K562 (cell line): Measurements from ENCODE around the gene SLC9A2. TPM values are rescaled to one million over a fixed set of nuclear protein-coding genes. Genes with fewer than 3 reads are reported as not detected.

ENCODE experiments used
- ATAC-seq: fragments of 200-7000 bp; cut with Tn5 transposase; 3 replicates; pipeline ENCODE4 v1.9.1; 2020; ENCODE audit warnings: moderate library complexity
- BruUV-seq: library from RNA; stranded (reverse); fragments of 400-500 nt; replicated peaks from 2 replicates; lab custom pipeline; 2021; lab: Mats Ljungman, UMichigan
- CTCF ChIA-PET: fragments of 300-600 bp; formaldehyde crosslinking; extraction: SDS; loops from one replicate; lab custom pipeline; 2021; ENCODE audit warnings: low intra/inter-chr PET ratio; lab: Yijun Ruan, JAX
- POLR2A ChIA-PET: fragments of 300-600, 350-650 bp; sonication (Branson Sonifier 250); formaldehyde crosslinking; extraction: SDS; loops from one replicate; lab custom pipeline; 2021; ENCODE audit warnings: antibody characterized with exemption, inconsistent platforms; lab: Yijun Ruan, JAX
- DNase-seq, 4 experiments: peaks; one replicate each; pipeline versions ENCODE4 v3.0.0 to v3.0.0-alpha.2; 2011 to 2018; ENCODE audit warnings: low spot score in 3 of 4, mixed read lengths in 3 of 4; ENCODE audit errors: extremely low read depth in 1 of 4
- FAIRE-seq: peaks from 2 replicates; lab custom pipeline; 2011; peaks lifted over from hg19 to GRCh38; lab: Jason Lieb, UNC
- H2AFZ ChIP-seq: 2 replicates; pipeline ENCODE4 v1.6.0; 2011; ENCODE audit warnings: low read depth, low read length, control low read depth, inconsistent platforms
- H3K27ac ChIP-seq: fragments of 200-600 bp; 3 replicates; pipeline ENCODE4 v1.8.0; 2011; ENCODE audit warnings: low read depth, mild to moderate bottlenecking, control low read depth, inconsistent platforms, low read length, moderate library complexity, mixed read lengths; ENCODE audit errors: extremely low read depth
- H3K27me3 ChIP-seq, 2 experiments: fragments of 300-600 bp in 1 of 2; 2 replicates in 1 of 2; 3 replicates in 1 of 2; pipeline versions ENCODE4 v1.6.0 to v1.8.0; 2011; ENCODE audit warnings: inconsistent platforms in 2 of 2, low read length in 2 of 2, mild to moderate bottlenecking in 1 of 2, mixed read lengths in 1 of 2, moderate library complexity in 1 of 2; ENCODE audit not compliant: control insufficient read depth in 2 of 2, insufficient read depth in 2 of 2
- H3K36me3 ChIP-seq: fragments of 300-600 bp; 3 replicates; pipeline ENCODE4 v1.8.0; 2011; ENCODE audit warnings: mild to moderate bottlenecking, low read length, inconsistent platforms; ENCODE audit not compliant: control insufficient read depth, insufficient read depth
- H3K4me1 ChIP-seq, 2 experiments: fragments of 200-600 bp in 1 of 2; replicated peaks in 1 of 2; 2 replicates in 1 of 2; 3 replicates in 1 of 2; pipeline versions ENCODE4 v1.5.1 to v1.8.0; 2011; ENCODE audit warnings: inconsistent platforms in 2 of 2, low read length in 2 of 2, mild to moderate bottlenecking in 1 of 2, mixed read lengths in 1 of 2, moderate library complexity in 1 of 2; ENCODE audit not compliant: control insufficient read depth in 2 of 2, insufficient read depth in 2 of 2
- H3K4me2 ChIP-seq: 2 replicates; pipeline ENCODE4 v1.6.1; 2011; ENCODE audit warnings: low read length, control low read depth, inconsistent platforms, mixed read lengths; ENCODE audit not compliant: insufficient read depth
- H3K4me3 ChIP-seq: fragments of 200-600 bp; sonication (generic), shearing (Covaris generic); 2 replicates; pipeline ENCODE4 v1.5.1; 2016; ENCODE audit warnings: control low read depth, inconsistent platforms
- H3K79me2 ChIP-seq: fragments of 200-600 bp; 3 replicates; pipeline ENCODE4 v1.8.0; 2011; ENCODE audit warnings: low read length, inconsistent platforms; ENCODE audit not compliant: control insufficient read depth, insufficient read depth
- H3K9ac ChIP-seq, 2 experiments: 2 replicates each; pipeline versions ENCODE4 v1.6.0 to v1.6.1; 2011; ENCODE audit warnings: low read depth in 2 of 2, low read length in 2 of 2, control low read depth in 1 of 2, inconsistent platforms in 1 of 2, mild to moderate bottlenecking in 1 of 2, mixed read lengths in 1 of 2; ENCODE audit not compliant: insufficient read depth in 1 of 2
- H3K9me1 ChIP-seq: one replicate; pipeline ENCODE4 v1.6.0; 2011; ENCODE audit warnings: inconsistent platforms, mild to moderate bottlenecking, low read length, moderate library complexity; ENCODE audit not compliant: control insufficient read depth, insufficient read depth
- H3K9me3 ChIP-seq: replicated peaks from 2 replicates; pipeline ENCODE4 v1.5.1; 2011; ENCODE audit warnings: low read depth, low read length, inconsistent platforms; ENCODE audit not compliant: control insufficient read depth, insufficient read depth
- H4K20me1 ChIP-seq: replicated peaks from 2 replicates; pipeline ENCODE4 v1.6.1; 2011; ENCODE audit warnings: low read length, inconsistent platforms, mixed read lengths; ENCODE audit not compliant: control insufficient read depth, insufficient read depth
- ARID1B ChIP-seq: fragments of 450-650 bp; IDR thresholded peaks from 2 replicates; pipeline ENCODE4 v1.6.1; 2016; ENCODE audit warnings: antibody characterized with exemption, mild to moderate bottlenecking, inconsistent platforms
- CBFA2T3 ChIP-seq: fragments of 450-650 bp; IDR thresholded peaks from 2 replicates; pipeline ENCODE4 v1.6.1; 2017
- CEBPB ChIP-seq: fragments of 450-650 bp; IDR thresholded peaks from 2 replicates; pipeline ENCODE4 v1.6.1; 2016; ENCODE audit warnings: missing genetic modification characterization, missing compliant biosample characterization
- CEBPG ChIP-seq, 3 experiments: fragments of 200-800 bp in 1 of 3; sonication (Bioruptor generic) in 1 of 3; sonication (generic) in 1 of 3; formaldehyde crosslinking in 1 of 3; IDR thresholded peaks in 2 of 3; conservative IDR thresholded peaks in 1 of 3; 2 replicates each; pipeline versions ENCODE4 v1.6.1 to v1.8.0; 2016 to 2022; ENCODE audit warnings: missing compliant biosample characterization in 2 of 3, missing genetic modification characterization in 2 of 3, mild to moderate bottlenecking in 1 of 3, missing genetic modification reagents in 1 of 3
- COPS2 ChIP-seq: fragments of 450-650 bp; conservative IDR thresholded peaks from 2 replicates; pipeline ENCODE4 v1.6.1; 2016; ENCODE audit warnings: mild to moderate bottlenecking, moderate library complexity
- CTBP1 ChIP-seq: fragments of 450-650 bp; IDR thresholded peaks from 2 replicates; pipeline ENCODE4 v1.6.1; 2016; ENCODE audit warnings: borderline replicate concordance
- EP400 ChIP-seq: fragments of 450-650 bp; IDR thresholded peaks from 2 replicates; pipeline ENCODE4 v1.6.1; 2017; ENCODE audit warnings: antibody characterized with exemption, mild to moderate bottlenecking, moderate library complexity
- HDAC1 ChIP-seq, 2 experiments: fragments of 450-650 bp; IDR thresholded peaks; 2 replicates each; pipeline ENCODE4 v1.6.1; 2016 to 2017; ENCODE audit warnings: inconsistent platforms in 1 of 2, mild to moderate bottlenecking in 1 of 2, moderate library complexity in 1 of 2
- HMBOX1 ChIP-seq: sonication (generic); IDR thresholded peaks from 2 replicates; pipeline ENCODE4 v1.6.1; 2016
- JUND ChIP-seq, 2 experiments: IDR thresholded peaks; 2 replicates in 1 of 2; 3 replicates in 1 of 2; pipeline ENCODE4 v1.6.1; 2011; ENCODE audit warnings: borderline replicate concordance in 2 of 2, low read depth in 2 of 2, low read length in 2 of 2, improper control_type of control experiment in 1 of 2, missing biosample characterization in 1 of 2, missing genetic modification characterization in 1 of 2, missing genetic modification reagents in 1 of 2
- KDM4B ChIP-seq, 2 experiments: fragments of 450-650 bp in 1 of 2; sonication (generic) in 1 of 2; IDR thresholded peaks; 2 replicates each; pipeline ENCODE4 v1.6.1; 2016 to 2017; ENCODE audit warnings: borderline replicate concordance in 2 of 2, antibody characterized with exemption in 1 of 2, low read depth in 1 of 2, mild to moderate bottlenecking in 1 of 2
- NR2C1 ChIP-seq, 2 experiments: fragments of 450-650 bp; IDR thresholded peaks; 2 replicates each; pipeline ENCODE4 v1.6.1; 2017; ENCODE audit warnings: mild to moderate bottlenecking in 2 of 2, antibody characterized with exemption in 1 of 2, inconsistent platforms in 1 of 2, missing compliant biosample characterization in 1 of 2, missing genetic modification characterization in 1 of 2
- NR2C2 ChIP-seq, 2 experiments: fragments of 200-800 bp in 1 of 2; sonication (Bioruptor generic) in 1 of 2; sonication (generic) in 1 of 2; formaldehyde crosslinking in 1 of 2; IDR thresholded peaks; 2 replicates each; pipeline versions ENCODE4 v1.6.1 to v1.8.0; 2016 to 2022; ENCODE audit warnings: mild to moderate bottlenecking in 1 of 2, missing compliant biosample characterization in 1 of 2, missing genetic modification characterization in 1 of 2, missing genetic modification reagents in 1 of 2
- THRA ChIP-seq: fragments of 450-650 bp; IDR thresholded peaks from 2 replicates; pipeline ENCODE4 v1.6.1; 2017; ENCODE audit warnings: mild to moderate bottlenecking, moderate library complexity
- ZFX ChIP-seq: sonication (generic); formaldehyde crosslinking; IDR thresholded peaks from 2 replicates; pipeline ENCODE4 v1.8.0; 2022; ENCODE audit warnings: mild to moderate bottlenecking, missing genetic modification reagents, moderate library complexity
- ZNF655 ChIP-seq: fragments of 250-450 bp; sonication (Bioruptor Pico); IDR thresholded peaks from 2 replicates; pipeline ENCODE4 v1.5.0; 2021
- WGBS: fragments of 100-300 bp; shearing (Covaris generic); methylation state at CpG from one replicate; pipeline ENCODE4 v1.1.6; 2016; ENCODE audit warnings: low coverage, mixed read lengths; ENCODE audit not compliant: insufficient coverage; ENCODE audit errors: missing lambda C conversion rate; 5-methylcytosine and 5-hydroxymethylcytosine counted together
- in situ Hi-C: fragments of 300-500 bp; cut with MboI; formaldehyde crosslinking; loops from 4 replicates; pipeline ENCODE4 v1.15.0; 2018; ENCODE audit warnings: inconsistent platforms, mixed read lengths
- intact Hi-C: fragments of 100-400 bp; cut with micrococcal nuclease; formaldehyde crosslinking; loops from 2 replicates; pipeline ENCODE4 v1.14.2; 2022
- polyA plus RNA-seq, 8 experiments: library from polyadenylated mRNA; depleted of rRNA in 4 of 8; stranded (reverse) in 5 of 8; unstranded in 3 of 8; fragments of >200 nt; fragmentation: Nextera tagmentation in 2 of 8; fragmentation: Illumina TruSeq in 1 of 8; extraction: Ambion mirVana in 2 of 8; extraction: Trizol in 1 of 8; gene quantifications; 2 replicates each; pipeline versions ENCODE4 v1.2.1 to v1.2.3, GENCODE V29; 2011 to 2014; ENCODE audit warnings: inconsistent platforms in 1 of 8, missing spikeins in 1 of 8
- total RNA-seq, 7 experiments: library from RNA; depleted of rRNA in 6 of 7; stranded (reverse); fragments of >200 nt in 6 of 7; fragmentation: Illumina TruSeq in 2 of 7; extraction: Trizol in 2 of 7; gene quantifications; 2 replicates each; pipeline versions ENCODE4 v1.2.1 to v1.2.3, GENCODE V29; 2011 to 2021; ENCODE audit warnings: low replicate concordance in 1 of 7

SLC9A2 gene
- total and polyA plus RNA-seq, 9 of the 15 experiments (the other 6 are each of a cell fraction or from before 2014, with no cell fraction given): 0.45 to 3.3 (median 1.6) TPM

DNA sequence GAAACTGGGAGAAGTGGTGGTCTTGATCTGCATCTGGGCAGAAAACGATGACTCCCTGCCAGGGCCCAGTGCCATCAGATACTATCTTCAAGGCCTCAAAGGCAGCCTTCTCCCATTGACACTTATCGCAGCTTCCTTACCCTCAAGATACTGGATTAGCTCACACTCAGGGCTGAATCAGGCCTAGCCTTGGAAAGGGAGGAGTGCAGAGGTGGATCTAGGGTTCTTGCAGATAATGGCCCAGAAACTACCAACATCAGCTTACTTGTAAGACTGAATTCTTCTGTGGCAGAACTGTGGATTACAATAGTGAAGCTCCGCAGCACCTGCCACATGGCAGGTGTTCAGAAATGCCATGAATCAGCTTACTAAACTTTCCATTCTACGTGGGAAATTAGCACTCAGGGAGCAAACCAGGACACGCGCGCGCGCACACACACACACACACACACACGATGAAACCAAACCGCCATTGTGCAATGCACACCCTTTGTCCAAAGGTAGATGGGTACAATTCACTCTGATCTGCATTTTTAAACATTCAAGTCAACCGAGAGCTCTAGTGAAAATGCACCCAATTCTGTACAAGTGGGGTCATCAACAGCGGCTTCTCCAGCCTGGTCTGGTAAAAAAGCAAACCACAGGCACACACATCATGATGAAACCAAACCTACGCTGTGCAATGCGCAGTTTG is 116.2 kb downstream of the SLC9A2 start:
- no TSS peak for BruUV-seq
- Histone ChIP-seq H3K27me3 (no peaks in the 10 kb centered on the region), H3K4me2 (peak overlapping the region; percentile 93), H4K20me1 (peaks cover 10% of the 10 kb centered on the region; the same call in 1 of the 2 replicates), H3K9me1 (no peaks in the 10 kb centered on the region), H3K36me3 (peaks cover 14% of the 10 kb centered on the region), H3K4me1 (peaks cover 6 to 10% of the 10 kb centered on the region in 2 experiments), H3K4me3 (peak overlapping the region; percentile 79), H3K27ac (peak overlapping the region; percentile 17; the same call in 1 of the 3 replicates), H3K79me2 (peaks cover 40% of the 10 kb centered on the region), H3K9me3 (no peaks in the 10 kb centered on the region), H3K9ac (peak overlapping the region; percentile 83 to 98), H2AFZ (peak overlapping the region; percentile 98)
- FAIRE-seq (no peak), ATAC-seq (peak; percentile 41), DNase-seq (peak in 2 of 4 experiments; percentile 32 to 51)
- 24% methylated on average over 14 of the region's 15 CpGs for WGBS
- intact Hi-C loops (no loop called here), in situ Hi-C loops (no loop called here)
- ChIA-PET CTCF (no interaction called here), POLR2A (interaction anchor here (0.6 to 2.1 kb wide), 7 partner anchors 11 to 120 kb away, joined by 3 to 8 read pairs (median 3); partner anchors contain the start of gene TMEM182)
- peak; percentile 24 for TF ChIP-seq CBFA2T3
- TF ChIP-seq NR2C1 (IDR thresholded peaks at IDR 0.05): no peak
- no peak for TF ChIP-seq NR2C1 (tag; IDR thresholded peaks at IDR 0.05)
- no peak for TF ChIP-seq NR2C2 (CRISPR knock-in tag; IDR thresholded peaks at IDR 0.05)
- 0 out of 2 replicates have a peak, but pooled peaks have one; percentile 23 for TF ChIP-seq NR2C2 (tag; IDR thresholded peaks at IDR 0.05)
- TF ChIP-seq CEBPG (CRISPR knock-in tag; IDR thresholded peaks at IDR 0.05): peak; percentile 69
- peak; percentile 63 to 88 for TF ChIP-seq CEBPG (tag; conservative IDR thresholded peaks at IDR 0.05 in 1 of 2, IDR thresholded peaks at IDR 0.05 in 1 of 2)
- TF ChIP-seq COPS2: no peak
- 0 out of 4 replicates have a peak, but pooled peaks of 1 of the 2 experiments have one; percentile 8 for TF ChIP-seq HDAC1 (IDR thresholded peaks at IDR 0.05)
- TF ChIP-seq ZNF655: no peak
- peak; percentile 26; the same call in 1 of the 2 replicates for TF ChIP-seq EP400
- peak; percentile 43 for TF ChIP-seq ZFX
- TF ChIP-seq CTBP1: 0 out of 2 replicates have a peak, but pooled peaks have one; percentile 13
- peak; percentile 58 for TF ChIP-seq THRA
- peak; percentile 92 for TF ChIP-seq CEBPB
- TF ChIP-seq KDM4B (IDR thresholded peaks at IDR 0.05; ENCODE audit: borderline replicate concordance in 2 of 2, low read depth in 1 of 2): no peak
- TF ChIP-seq ARID1B: 0 out of 2 replicates have a peak, but pooled peaks have one; percentile 22
- TF ChIP-seq HMBOX1: 0 out of 2 replicates have a peak, but pooled peaks have one; percentile 28
- no peak for TF ChIP-seq JUND (IDR thresholded peaks at IDR 0.05; ENCODE audit: borderline replicate concordance, low read depth, low read length)
- TF ChIP-seq JUND (tag; IDR thresholded peaks at IDR 0.05; ENCODE audit: borderline replicate concordance, low read depth, low read length): peak; percentile 12; the same call in 1 of the 3 replicates
